ENCODE results near the gene DTNB. TPM values are rescaled to one million over a fixed set of nuclear protein-coding genes. Genes with fewer than 3 reads are reported as not detected.

The DTNB gene
- total and polyA plus RNA-seq, 8 donors = 10.5 to 70.0 (median 33.7) TPM

GRCh38 chr2:25358836-25359235, 314.5 kb downstream of the DTNB start:
- Histone ChIP-seq H3K36me3 (no peaks in the 10 kb centered on the region), H3K4me3 (no peak overlapping the region), H3K9me3 (no peaks in the 10 kb centered on the region), H3K4me1 (peaks cover 3 to 14% (median 10%) of the 10 kb centered on the region in 4 donors), H3K27ac (no peak overlapping the region), H3K27me3 (no peaks in the 10 kb centered on the region)
- TF ChIP-seq CTCF (IDR thresholded peaks at IDR 0.05) = no peak
- no peak for TF ChIP-seq POLR2A (IDR thresholded peaks at IDR 0.05)
- no peak for TF ChIP-seq POLR2AphosphoS5 (IDR thresholded peaks at IDR 0.05)
- no peak for TF ChIP-seq EP300 (IDR thresholded peaks at IDR 0.05)
- 79 to 90% (median 84%) methylated on average over 7 to 8 of the region's 8 CpGs for WGBS, 5 donors
- intact Hi-C loops (cut with DNase I; ENCODE audit: low total_unique reads) = no loop called here
- no peak for DNase-seq

DNA sequence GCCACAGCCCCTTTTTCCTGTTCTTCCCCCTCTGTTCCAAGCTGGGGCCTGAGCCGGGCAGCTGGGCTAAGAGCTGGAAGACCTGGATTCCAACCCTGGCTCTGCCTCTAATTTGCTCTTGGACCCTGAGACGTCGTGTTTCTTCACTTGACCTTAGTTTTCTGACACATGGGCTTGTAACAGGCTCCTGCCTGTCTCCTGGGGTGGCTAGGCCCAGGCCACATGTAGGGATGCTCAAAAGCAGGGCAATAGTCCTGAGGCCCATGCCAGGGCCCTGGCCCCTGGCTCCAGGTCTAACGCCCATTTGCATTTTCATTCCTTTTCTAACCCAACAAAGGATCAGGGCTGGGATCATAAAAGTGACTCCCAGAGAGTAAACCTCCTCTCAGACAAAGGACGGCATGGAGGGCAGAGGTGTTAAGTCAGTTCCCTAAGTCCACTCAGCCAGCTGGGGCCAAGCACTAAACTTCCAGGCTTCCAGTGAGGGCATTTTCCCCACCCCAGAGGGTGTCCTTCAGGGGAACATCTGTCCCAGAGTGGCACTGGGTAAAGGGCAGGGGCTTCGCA, 315.0 kb downstream of the DTNB start:
- H3K27me3 ChIP-seq = no peaks in the 10 kb centered on the region
- intact Hi-C loops (cut with DNase I; ENCODE audit: low total_unique reads) = no loop called here
- TF ChIP-seq EP300 (IDR thresholded peaks at IDR 0.05) = no peak
- TF ChIP-seq CTCF (IDR thresholded peaks at IDR 0.05) = no peak
- no peak for TF ChIP-seq POLR2AphosphoS5 (IDR thresholded peaks at IDR 0.05)
- no peak for TF ChIP-seq POLR2A (IDR thresholded peaks at IDR 0.05)
- no peaks in the 10 kb centered on the region for H3K9me3 ChIP-seq
- peaks cover 3 to 14% (median 10%) of the 10 kb centered on the region in 4 donors for H3K4me1 ChIP-seq
- H3K27ac ChIP-seq = no peak overlapping the region
- 94 to 99% (median 96%) methylated on average over 6 of the region's 6 CpGs for whole genome bisulfite sequencing, 5 donors
- H3K36me3 ChIP-seq = no peaks in the 10 kb centered on the region
- DNase-seq = no peak
- no peak overlapping the region for H3K4me3 ChIP-seq

GRCh38 chr2:25356088-25356487, 317.3 kb downstream of the DTNB start:
- no peaks in the 10 kb centered on the region for H3K27me3 ChIP-seq
- no peaks in the 10 kb centered on the region for H3K9me3 ChIP-seq
- no peaks in the 10 kb centered on the region for H3K4me1 ChIP-seq
- H3K36me3 ChIP-seq = no peaks in the 10 kb centered on the region
- no peak overlapping the region for H3K4me3 ChIP-seq
- TF ChIP-seq EP300 (IDR thresholded peaks at IDR 0.05) = no peak
- TF ChIP-seq CTCF (IDR thresholded peaks at IDR 0.05) = no peak
- TF ChIP-seq POLR2A (IDR thresholded peaks at IDR 0.05) = no peak
- TF ChIP-seq POLR2AphosphoS5 (IDR thresholded peaks at IDR 0.05) = no peak
- WGBS, 5 donors = 62 to 75% (median 70%) methylated on average over 4 of the region's 4 CpGs
- DNase-seq = no peak
- intact Hi-C loops (cut with DNase I; ENCODE audit: low total_unique reads) = no loop called here
- H3K27ac ChIP-seq = no peak overlapping the region

- 81 to 91% (median 89%) methylated on average over 8 of the region's 8 CpGs for WGBS, 5 donors
- TF ChIP-seq CTCF (IDR thresholded peaks at IDR 0.05) (no peak), POLR2A (IDR thresholded peaks at IDR 0.05) (no peak), EP300 (IDR thresholded peaks at IDR 0.05) (no peak)
These were observed 318.1 kb downstream of the DTNB start for GRCh38 chr2:25355270-25355669.

More at GRCh38 chr2:25355270-25355669, 318.1 kb downstream of the DTNB start:
- Histone ChIP-seq H3K27me3 (no peaks in the 10 kb centered on the region), H3K27ac (no peak overlapping the region), H3K36me3 (no peaks in the 10 kb centered on the region), H3K4me1 (no peaks in the 10 kb centered on the region), H3K9me3 (no peaks in the 10 kb centered on the region), H3K4me3 (no peak overlapping the region)
- intact Hi-C loops (cut with DNase I; ENCODE audit: low total_unique reads) = no loop called here
- DNase-seq = no peak
